Right atrium auricular region (tissue), 2 donors: Measurements from ENCODE around the gene CST11. TPM values are rescaled to one million over a fixed set of nuclear protein-coding genes. Genes with fewer than 3 reads are reported as not detected.

Experiments
- DNase-seq: peaks from one replicate; pipeline ENCODE4 v3.0.0-alpha.2; 2019; ENCODE audit warnings: low spot score
- H3K27ac ChIP-seq, 2 donors: fragments of 200-600 bp; sonication (generic); 1 replicate in 1 of 2; 2 replicates in 1 of 2; pipeline ENCODE4 v1.5.1; 2016 to 2019
- H3K27me3 ChIP-seq, 2 donors: fragments of 200-600 bp; sonication (generic); one replicate each; pipeline versions ENCODE4 v1.5.1 to v1.6.0; 2017 to 2019
- H3K36me3 ChIP-seq: fragments of 200-600 bp; sonication (generic); one replicate; pipeline ENCODE4 v1.5.1; 2016
- H3K4me1 ChIP-seq, 2 donors: fragments of 200-600 bp; sonication (generic); one replicate each; pipeline versions ENCODE4 v1.5.1 to v1.6.0; 2017 to 2019
- H3K4me3 ChIP-seq, 2 donors: fragments of 200-600 bp; sonication (generic); 1 replicate in 1 of 2; 2 replicates in 1 of 2; pipeline ENCODE4 v1.5.1; 2017 to 2019; ENCODE audit warnings: mild to moderate bottlenecking in 1 of 2, moderate library complexity in 1 of 2
- H3K9me3 ChIP-seq, 2 donors: fragments of 200-600 bp; sonication (generic); one replicate each; pipeline ENCODE4 v1.5.1; 2019
- total RNA-seq, 2 donors: library from RNA; depleted of rRNA; stranded (reverse); fragments of >200 nt; gene quantifications; one replicate each; pipeline ENCODE4 v1.1.0, GENCODE V29; 2016
- TF ChIP-seq, protein P1 (sequence below), 2 donors: fragments of 200-600 bp; sonication (generic); IDR thresholded peaks; one replicate each; pipeline ENCODE4 v1.5.1; 2019; ENCODE audit warnings: antibody characterized with exemption in 2 of 2

Gene CST11
- total RNA-seq, 2 donors from 2014 or later, result not detected

DNA sequence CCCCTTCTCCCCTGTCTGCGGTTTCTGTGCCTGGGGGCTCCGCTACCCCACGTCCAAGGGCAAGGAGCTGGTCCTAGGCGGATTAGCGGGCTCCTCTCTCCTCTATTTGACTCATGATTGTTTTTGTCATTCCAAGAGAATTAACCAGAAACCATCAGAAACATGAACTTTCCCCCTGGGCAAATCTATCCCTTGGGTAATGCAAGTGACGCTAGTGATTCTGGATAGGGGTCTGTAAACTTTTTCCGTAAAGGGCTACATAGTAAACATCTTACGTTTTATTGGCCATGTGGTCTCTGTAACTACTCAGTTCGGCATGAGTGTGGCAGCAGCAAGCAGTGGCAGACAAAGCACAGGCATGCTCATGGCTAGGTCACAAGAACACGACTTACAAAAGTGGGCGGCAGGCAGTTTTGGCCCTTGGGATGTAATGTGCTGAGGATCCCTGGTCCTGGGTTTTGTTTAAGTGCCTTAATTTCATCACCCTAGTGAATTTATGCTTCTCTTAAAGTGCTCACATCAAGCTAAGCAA, 654 bp downstream of the CST11 start:
- TF ChIP-seq, protein P1, sequence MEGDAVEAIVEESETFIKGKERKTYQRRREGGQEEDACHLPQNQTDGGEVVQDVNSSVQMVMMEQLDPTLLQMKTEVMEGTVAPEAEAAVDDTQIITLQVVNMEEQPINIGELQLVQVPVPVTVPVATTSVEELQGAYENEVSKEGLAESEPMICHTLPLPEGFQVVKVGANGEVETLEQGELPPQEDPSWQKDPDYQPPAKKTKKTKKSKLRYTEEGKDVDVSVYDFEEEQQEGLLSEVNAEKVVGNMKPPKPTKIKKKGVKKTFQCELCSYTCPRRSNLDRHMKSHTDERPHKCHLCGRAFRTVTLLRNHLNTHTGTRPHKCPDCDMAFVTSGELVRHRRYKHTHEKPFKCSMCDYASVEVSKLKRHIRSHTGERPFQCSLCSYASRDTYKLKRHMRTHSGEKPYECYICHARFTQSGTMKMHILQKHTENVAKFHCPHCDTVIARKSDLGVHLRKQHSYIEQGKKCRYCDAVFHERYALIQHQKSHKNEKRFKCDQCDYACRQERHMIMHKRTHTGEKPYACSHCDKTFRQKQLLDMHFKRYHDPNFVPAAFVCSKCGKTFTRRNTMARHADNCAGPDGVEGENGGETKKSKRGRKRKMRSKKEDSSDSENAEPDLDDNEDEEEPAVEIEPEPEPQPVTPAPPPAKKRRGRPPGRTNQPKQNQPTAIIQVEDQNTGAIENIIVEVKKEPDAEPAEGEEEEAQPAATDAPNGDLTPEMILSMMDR (IDR thresholded peaks at IDR 0.05), result no peak
- Histone ChIP-seq H3K4me1 (no peaks in the 10 kb centered on the region), H3K27ac (no peak overlapping the region), H3K4me3 (no peak overlapping the region), H3K9me3 (peaks cover 0 to 5% of the 10 kb centered on the region in 2 donors), H3K36me3 (no peaks in the 10 kb centered on the region), H3K27me3 (no peaks in the 10 kb centered on the region)
- DNase-seq, result no peak

DNA sequence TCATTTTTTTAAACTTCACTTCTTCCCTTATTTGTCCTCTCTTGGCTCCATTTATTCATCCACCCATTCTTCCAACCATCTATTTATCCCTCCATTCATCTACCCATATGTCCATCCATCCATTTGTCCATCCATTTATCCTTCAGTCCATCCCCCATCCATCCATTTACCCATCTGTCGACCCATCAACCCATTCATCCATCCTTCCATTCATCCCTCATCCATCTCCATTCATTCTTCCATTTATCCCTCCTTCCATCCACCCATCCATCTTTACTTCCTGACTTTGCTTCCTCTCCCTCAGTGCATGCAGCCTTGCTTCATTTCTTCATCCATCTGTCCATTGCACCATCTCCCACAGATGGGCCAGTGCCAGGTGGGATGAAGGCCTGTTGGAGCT, 1.8 kb downstream of the CST11 start:
- no peaks in the 10 kb centered on the region for H3K4me1 ChIP-seq
- H3K27me3 ChIP-seq, result no peaks in the 10 kb centered on the region
- DNase-seq, result no peak
- no peak overlapping the region for H3K4me3 ChIP-seq
- peaks cover 0 to 5% of the 10 kb centered on the region in 2 donors for H3K9me3 ChIP-seq
- H3K36me3 ChIP-seq, result no peaks in the 10 kb centered on the region
- H3K27ac ChIP-seq, result no peak overlapping the region
- TF ChIP-seq, protein P1 (IDR thresholded peaks at IDR 0.05), result no peak

DNA sequence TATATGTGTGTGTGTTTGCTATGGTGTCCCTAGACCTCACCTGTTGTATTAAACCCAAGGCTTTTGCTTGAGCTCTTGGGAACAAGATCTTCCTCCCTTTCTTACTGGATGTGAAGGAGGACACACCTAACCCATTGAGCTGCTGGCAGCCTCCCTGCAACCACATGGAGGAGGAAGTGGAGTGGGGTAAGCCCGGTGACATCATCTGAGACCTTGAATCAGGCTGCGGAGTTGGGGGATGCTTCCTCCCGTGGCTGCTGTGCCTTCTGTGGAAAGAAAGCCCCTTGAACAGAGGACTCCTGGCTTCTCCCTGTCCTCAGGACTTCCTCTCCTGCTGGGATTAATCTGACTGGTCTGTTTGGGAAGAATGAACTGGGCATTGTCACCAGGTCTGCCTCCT, 3.3 kb downstream of the CST11 start:
- TF ChIP-seq, protein P1 (IDR thresholded peaks at IDR 0.05), result no peak
- no peak overlapping the region for H3K27ac ChIP-seq
- H3K9me3 ChIP-seq, result no peaks in the 10 kb centered on the region
- H3K4me1 ChIP-seq, result no peaks in the 10 kb centered on the region
- H3K36me3 ChIP-seq, result no peaks in the 10 kb centered on the region
- H3K27me3 ChIP-seq, result no peaks in the 10 kb centered on the region
- H3K4me3 ChIP-seq, result no peak overlapping the region
- DNase-seq, result no peak

DNA sequence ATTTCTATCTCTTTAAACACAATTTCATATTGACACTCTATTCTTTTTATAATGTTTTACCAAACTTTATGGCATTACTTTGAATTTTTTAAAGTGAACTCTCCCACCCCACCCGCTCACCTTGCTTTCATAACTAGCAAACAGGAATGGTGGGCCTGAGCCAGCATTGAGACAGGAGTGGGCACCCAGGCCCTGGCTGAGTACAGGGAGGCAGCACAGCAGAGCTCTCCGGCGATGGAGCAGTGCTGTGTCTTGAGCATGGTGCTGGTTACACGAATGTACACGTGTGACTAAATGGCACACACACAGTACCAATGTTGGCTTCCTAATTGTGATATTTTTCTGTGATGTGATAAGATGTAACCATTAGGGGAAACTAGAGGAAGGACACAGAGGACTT, 4.5 kb downstream of the CST11 start:
- TF ChIP-seq, protein P1 (IDR thresholded peaks at IDR 0.05), result no peak
- no peaks in the 10 kb centered on the region for H3K9me3 ChIP-seq
- H3K27ac ChIP-seq, result no peak overlapping the region
- DNase-seq, result no peak
- H3K27me3 ChIP-seq, result no peaks in the 10 kb centered on the region
- no peaks in the 10 kb centered on the region for H3K36me3 ChIP-seq
- no peaks in the 10 kb centered on the region for H3K4me1 ChIP-seq
- no peak overlapping the region for H3K4me3 ChIP-seq

DNA sequence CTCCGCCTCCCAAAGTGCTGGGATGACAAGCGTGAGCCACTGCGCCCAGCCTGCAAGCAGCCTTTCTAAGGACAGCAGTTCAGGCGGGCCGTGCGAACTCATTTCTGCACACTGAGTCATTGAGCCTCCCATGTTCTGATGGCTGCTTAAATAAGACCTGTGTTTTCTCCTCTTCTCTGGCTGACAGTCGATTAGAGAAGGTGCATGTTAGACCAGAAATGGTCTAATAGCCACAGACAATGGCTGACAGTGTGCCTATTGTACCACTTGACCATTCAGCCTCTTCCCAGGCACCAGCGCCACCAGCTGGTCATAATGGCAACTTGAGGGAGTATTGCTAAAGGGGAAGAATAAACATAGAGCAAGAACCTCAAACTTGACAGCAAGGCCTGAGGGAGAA, 6.2 kb downstream of the CST11 start:
- TF ChIP-seq, protein P1 (IDR thresholded peaks at IDR 0.05), result peak in 1 of 2 donors; percentile 59
- H3K4me3 ChIP-seq, result no peak overlapping the region
- no peak for DNase-seq
- no peaks in the 10 kb centered on the region for H3K27me3 ChIP-seq
- no peaks in the 10 kb centered on the region for H3K4me1 ChIP-seq
- no peak overlapping the region for H3K27ac ChIP-seq
- H3K9me3 ChIP-seq, result no peaks in the 10 kb centered on the region
- H3K36me3 ChIP-seq, result no peaks in the 10 kb centered on the region

DNA sequence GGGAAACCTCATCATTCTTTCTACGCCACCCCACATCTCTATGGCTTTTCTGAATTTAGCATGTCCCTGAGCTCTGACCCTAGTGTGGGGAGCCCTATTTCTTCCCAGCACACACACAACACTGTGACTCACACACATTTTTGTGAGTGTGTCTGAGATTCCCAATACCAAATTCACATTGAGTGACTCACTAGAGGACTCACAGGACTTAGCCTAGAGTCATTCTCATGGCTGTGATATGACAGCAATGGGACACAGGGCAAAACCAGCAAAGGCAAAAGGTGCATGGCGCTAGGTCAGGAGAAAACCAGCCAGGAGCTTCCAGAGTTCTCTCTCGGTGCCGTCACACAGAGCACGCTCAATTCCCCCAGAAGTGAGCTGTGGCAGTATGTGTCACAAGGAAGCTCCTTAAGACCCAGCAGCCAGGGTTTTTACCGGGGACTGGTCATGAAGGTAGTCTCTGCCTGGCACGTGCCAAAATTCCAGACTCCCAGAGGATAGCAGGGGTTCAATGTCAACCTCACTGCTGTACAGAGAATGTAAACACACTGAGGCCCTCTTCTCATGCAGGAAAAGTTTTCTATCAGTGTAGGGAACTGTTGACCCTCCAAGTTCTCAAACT, 7.0 kb downstream of the CST11 start:
- Histone ChIP-seq H3K27ac (no peak overlapping the region), H3K9me3 (no peaks in the 10 kb centered on the region), H3K4me1 (no peaks in the 10 kb centered on the region), H3K4me3 (no peak overlapping the region), H3K27me3 (no peaks in the 10 kb centered on the region), H3K36me3 (no peaks in the 10 kb centered on the region)
- TF ChIP-seq, protein P1 (IDR thresholded peaks at IDR 0.05), result no peak
- no peak for DNase-seq
